Activated CD4-positive, alpha-beta T cell treated with anti-CD3 and anti-CD28 coated beads for 36 hours (primary cell): ENCODE results near the gene EFCAB8. TPM values are rescaled to one million over a fixed set of nuclear protein-coding genes. Genes with fewer than 3 reads are reported as not detected.

Source experiments
- ATAC-seq: fragments of 200-7000 bp; cut with Tn5 transposase; one replicate; pipeline ENCODE4 v1.10.0; 2021; ENCODE audit warnings: mild to moderate bottlenecking, moderate library complexity
- CTCF ChIA-PET: fragments of 350-600 bp; sonication (Branson Sonifier 250); formaldehyde crosslinking; loops from one replicate; lab custom pipeline; 2021; ENCODE audit warnings: antibody characterized with exemption; lab: Charles Lee
- POLR2A ChIA-PET: fragments of 350-600 bp; sonication (Branson Sonifier 250); formaldehyde crosslinking; loops from one replicate; lab custom pipeline; 2021; ENCODE audit warnings: antibody characterized with exemption, inconsistent platforms; lab: Charles Lee
- DNase-seq: peaks from one replicate; pipeline ENCODE4 v3.0.0-alpha.2; 2020
- H3K27ac Mint-ChIP-seq: one replicate; pipeline ENCODE4 v1.8.0; 2021; ENCODE audit warnings: mixed read lengths
- H3K27me3 Mint-ChIP-seq: one replicate; pipeline ENCODE4 v1.8.0; 2021; ENCODE audit warnings: mixed read lengths
- H3K36me3 Mint-ChIP-seq: one replicate; pipeline ENCODE4 v1.8.0; 2021; ENCODE audit warnings: low read depth, mixed read lengths
- H3K4me1 Mint-ChIP-seq: one replicate; pipeline ENCODE4 v1.8.0; 2021; ENCODE audit warnings: mixed read lengths
- H3K4me3 Mint-ChIP-seq: one replicate; pipeline ENCODE4 v1.8.0; 2021; ENCODE audit warnings: mild to moderate bottlenecking, moderate library complexity, mixed read lengths
- H3K9me3 Mint-ChIP-seq: one replicate; pipeline ENCODE4 v1.8.0; 2021; ENCODE audit warnings: low read depth, mixed read lengths
- intact Hi-C, 2 experiments: fragments of 100-400 bp; cut with DNase I in 1 of 2; cut with micrococcal nuclease in 1 of 2; formaldehyde crosslinking; loops; one replicate each; pipeline versions ENCODE4 v1.14.2 to v1.15.1; 2022 to 2024; cut with DNase I, micrococcal nuclease
- total RNA-seq, 2 experiments: library from RNA; stranded (reverse); gene quantifications; one replicate each; pipeline ENCODE4 v1.2.3, GENCODE V29; 2021

EFCAB8 gene
- total RNA-seq, 2 experiments from 2014 or later = 0.37 to 0.40 TPM

- no peak for DNase-seq
- CTCF ChIA-PET = interaction anchor here (0.7 kb wide), 1 partner anchor 190 kb away, joined by 3 read pairs; no protein-coding TSS in a partner anchor
- no peak for ATAC-seq
- Mint-ChIP-seq H3K9me3 (no peaks in the 10 kb centered on the region), H3K4me3 (no peak overlapping the region), H3K36me3 (no peaks in the 10 kb centered on the region), H3K4me1 (no peaks in the 10 kb centered on the region), H3K27ac (no peak overlapping the region), H3K27me3 (no peaks in the 10 kb centered on the region)
- POLR2A ChIA-PET = no interaction called here
- intact Hi-C loops = no loop called here
These were observed 27.2 kb downstream of the EFCAB8 start for GRCh38 chr20:32885952-32886351.

GRCh38 chr20:32886652-32887051 is 27.9 kb downstream of the EFCAB8 start:
- Mint-ChIP-seq H3K9me3 (no peaks in the 10 kb centered on the region), H3K4me3 (no peak overlapping the region), H3K4me1 (no peaks in the 10 kb centered on the region), H3K27ac (no peak overlapping the region), H3K27me3 (no peaks in the 10 kb centered on the region), H3K36me3 (no peaks in the 10 kb centered on the region)
- ATAC-seq (no peak), DNase-seq (no peak)
- CTCF ChIA-PET = no interaction called here
- intact Hi-C loops = no loop called here
- POLR2A ChIA-PET = no interaction called here

- CTCF ChIA-PET = interaction anchor here (0.8 kb wide), 1 partner anchor 10 kb away, joined by 4 read pairs; no protein-coding TSS in a partner anchor
- DNase-seq = no peak
- no peaks in the 10 kb centered on the region for H3K9me3 Mint-ChIP-seq
- H3K27ac Mint-ChIP-seq = no peak overlapping the region
- no peaks in the 10 kb centered on the region for H3K27me3 Mint-ChIP-seq
- no peak overlapping the region for H3K4me3 Mint-ChIP-seq
- ATAC-seq = no peak
- no peaks in the 10 kb centered on the region for H3K36me3 Mint-ChIP-seq
- POLR2A ChIA-PET = no interaction called here
- intact Hi-C loops = no loop called here
- H3K4me1 Mint-ChIP-seq = no peaks in the 10 kb centered on the region
These were observed 28.8 kb downstream of the EFCAB8 start for GRCh38 chr20:32887492-32887891.

- Mint-ChIP-seq H3K9me3 (no peaks in the 10 kb centered on the region), H3K36me3 (no peaks in the 10 kb centered on the region), H3K4me3 (no peak overlapping the region), H3K4me1 (no peaks in the 10 kb centered on the region), H3K27me3 (no peaks in the 10 kb centered on the region), H3K27ac (no peak overlapping the region)
- POLR2A ChIA-PET = no interaction called here
- no peak for ATAC-seq
- intact Hi-C loops = no loop called here
- no peak for DNase-seq
- CTCF ChIA-PET = interaction anchor here (0.8 kb wide), 1 partner anchor 11 kb away, joined by 4 read pairs; no protein-coding TSS in a partner anchor
These were observed 29.9 kb downstream of the EFCAB8 start for GRCh38 chr20:32888636-32889035.

- H3K27me3 Mint-ChIP-seq = no peaks in the 10 kb centered on the region
- no peaks in the 10 kb centered on the region for H3K36me3 Mint-ChIP-seq
- ChIA-PET CTCF (no interaction called here), POLR2A (no interaction called here)
- no peaks in the 10 kb centered on the region for H3K4me1 Mint-ChIP-seq
- DNase-seq (no peak), ATAC-seq (no peak)
- H3K4me3 Mint-ChIP-seq = no peak overlapping the region
- intact Hi-C loops = no loop called here
- H3K9me3 Mint-ChIP-seq = no peaks in the 10 kb centered on the region
- no peak overlapping the region for H3K27ac Mint-ChIP-seq
These were observed 30.6 kb downstream of the EFCAB8 start for GRCh38 chr20:32889281-32889680.

- no peaks in the 10 kb centered on the region for H3K9me3 Mint-ChIP-seq
- intact Hi-C loops = loop anchor here (5.0 to 10.0 kb wide), 2 partner anchors 217 to 219 kb away; partner anchors contain the start of gene C20orf203 (in 2 of the 2)
- H3K27me3 Mint-ChIP-seq = no peaks in the 10 kb centered on the region
- DNase-seq (no peak), ATAC-seq (no peak)
- no peaks in the 10 kb centered on the region for H3K4me1 Mint-ChIP-seq
- CTCF ChIA-PET = no interaction called here
- no peaks in the 10 kb centered on the region for H3K36me3 Mint-ChIP-seq
- H3K4me3 Mint-ChIP-seq = no peak overlapping the region
- no peak overlapping the region for H3K27ac Mint-ChIP-seq
- POLR2A ChIA-PET = no interaction called here
These were observed 32.8 kb downstream of the EFCAB8 start for GRCh38 chr20:32891491-32891890.

GRCh38 chr20:32891926-32892660 is 33.4 kb downstream of the EFCAB8 start:
- CTCF ChIA-PET = interaction anchor here (0.7 kb wide), 1 partner anchor 668 kb away, joined by 4 read pairs; no protein-coding TSS in a partner anchor

GRCh38 chr20:32893263-32894025 is 34.7 kb downstream of the EFCAB8 start:
- Mint-ChIP-seq H3K4me1 (no peaks in the 10 kb centered on the region), H3K27ac (no peak overlapping the region), H3K9me3 (no peaks in the 10 kb centered on the region), H3K4me3 (no peak overlapping the region), H3K27me3 (no peaks in the 10 kb centered on the region), H3K36me3 (no peaks in the 10 kb centered on the region)
- intact Hi-C loops = loop anchor here (1.0 to 10.0 kb wide), 3 partner anchors 103 to 221 kb away; partner anchors contain the start of gene C20orf203 (in 2 of the 2)
- ChIA-PET POLR2A (no interaction called here), CTCF (interaction anchor here (0.9 to 1.2 kb wide), 2 partner anchors 9 to 102 kb away, joined by 3 to 4 read pairs; no protein-coding TSS in a partner anchor)
- no peak for DNase-seq
- ATAC-seq = no peak

More at GRCh38 chr20:32891926-32892660, 33.4 kb downstream of the EFCAB8 start:
- ATAC-seq = no peak
- DNase-seq = no peak
- intact Hi-C loops = loop anchor here (5.0 to 10.0 kb wide), 2 partner anchors 217 to 220 kb away; partner anchors contain the start of gene C20orf203 (in 2 of the 2)
- Mint-ChIP-seq H3K27ac (no peak overlapping the region), H3K36me3 (no peaks in the 10 kb centered on the region), H3K4me1 (no peaks in the 10 kb centered on the region), H3K27me3 (no peaks in the 10 kb centered on the region), H3K4me3 (no peak overlapping the region), H3K9me3 (no peaks in the 10 kb centered on the region)
- POLR2A ChIA-PET = no interaction called here

- no peaks in the 10 kb centered on the region for H3K4me1 Mint-ChIP-seq
- ChIA-PET CTCF (interaction anchor here (0.8 to 1.1 kb wide), 4 partner anchors 8 to 104 kb away, joined by 3 to 4 read pairs (median 3); no protein-coding TSS in a partner anchor), POLR2A (no interaction called here)
- no peak overlapping the region for H3K4me3 Mint-ChIP-seq
- intact Hi-C loops = loop anchor here (1.0 to 10.0 kb wide), 3 partner anchors 104 to 222 kb away; partner anchors contain the start of gene C20orf203 (in 2 of the 2)
- DNase-seq = peak; percentile 56
- H3K27ac Mint-ChIP-seq = no peak overlapping the region
- H3K27me3 Mint-ChIP-seq = no peaks in the 10 kb centered on the region
- H3K36me3 Mint-ChIP-seq = no peaks in the 10 kb centered on the region
- H3K9me3 Mint-ChIP-seq = no peaks in the 10 kb centered on the region
- ATAC-seq = no peak
These were observed 35.3 kb downstream of the EFCAB8 start for GRCh38 chr20:32894026-32894483.

GRCh38 chr20:32894711-32895355 is 36.1 kb downstream of the EFCAB8 start:
- POLR2A ChIA-PET = no interaction called here
- Mint-ChIP-seq H3K27ac (no peak overlapping the region), H3K4me3 (no peak overlapping the region), H3K9me3 (no peaks in the 10 kb centered on the region), H3K4me1 (no peaks in the 10 kb centered on the region), H3K27me3 (no peaks in the 10 kb centered on the region), H3K36me3 (no peaks in the 10 kb centered on the region)
- intact Hi-C loops = loop anchor here (1.0 to 10.0 kb wide), 3 partner anchors 105 to 223 kb away; partner anchors contain the start of gene C20orf203 (in 2 of the 2)
- DNase-seq = no peak
- CTCF ChIA-PET = interaction anchor here (0.8 to 1.1 kb wide), 4 partner anchors 7 to 104 kb away, joined by 3 to 4 read pairs (median 3); no protein-coding TSS in a partner anchor
- ATAC-seq = no peak
